Suprapubic skin (tissue), 4 donors: ENCODE results near the gene CACNA2D1.

Source experiments
- EP300 ChIP-seq: sonication (generic); formaldehyde crosslinking; IDR thresholded peaks from one replicate; pipeline ENCODE4 v1.6.1; 2017; ENCODE audit warnings: antibody characterized with exemption
- POLR2A ChIP-seq, 2 donors: fragments of 450-650 bp; IDR thresholded peaks; one replicate each; pipeline ENCODE4 v1.6.1; 2017; ENCODE audit warnings: antibody characterized with exemption in 2 of 2, mild to moderate bottlenecking in 2 of 2, moderate library complexity in 2 of 2
- POLR2AphosphoS5 ChIP-seq, 3 donors: sonication (generic); formaldehyde crosslinking; IDR thresholded peaks; one replicate each; pipeline ENCODE4 v1.6.1; 2017; ENCODE audit warnings: antibody characterized with exemption in 3 of 3
- TF ChIP-seq, protein P1 (sequence below), 2 donors: fragments of 200-600 bp in 1 of 2; fragments of 450-650 bp in 1 of 2; sonication (generic) in 1 of 2; IDR thresholded peaks; one replicate each; pipeline ENCODE4 v1.5.1; 2016 to 2019; ENCODE audit warnings: antibody characterized with exemption in 2 of 2, mild to moderate bottlenecking in 1 of 2, moderate library complexity in 1 of 2

DNA sequence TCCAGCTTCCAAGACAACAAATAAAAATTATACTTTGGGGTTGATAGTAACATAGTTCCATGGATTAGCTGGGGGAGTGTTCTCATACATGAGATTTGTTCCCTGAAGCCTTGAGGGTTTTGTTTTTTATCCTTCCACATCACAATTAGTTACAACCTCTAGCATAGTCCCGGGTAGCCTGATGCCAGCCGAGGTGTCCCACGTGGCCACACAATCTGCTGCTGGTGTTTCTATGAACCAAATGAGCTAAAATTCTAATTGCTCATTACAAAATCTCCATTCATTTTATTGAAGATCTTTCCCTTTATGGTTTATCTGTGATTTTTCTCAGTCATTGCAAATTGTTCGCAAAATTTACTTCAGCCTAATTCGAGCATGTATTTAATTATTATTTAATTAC lies 84.7 kb downstream of the CACNA2D1 start:
- TF ChIP-seq POLR2AphosphoS5 (IDR thresholded peaks at IDR 0.05) (no peak), POLR2A (IDR thresholded peaks at IDR 0.05) (no peak), EP300 (no peak)
- TF ChIP-seq, protein P1, sequence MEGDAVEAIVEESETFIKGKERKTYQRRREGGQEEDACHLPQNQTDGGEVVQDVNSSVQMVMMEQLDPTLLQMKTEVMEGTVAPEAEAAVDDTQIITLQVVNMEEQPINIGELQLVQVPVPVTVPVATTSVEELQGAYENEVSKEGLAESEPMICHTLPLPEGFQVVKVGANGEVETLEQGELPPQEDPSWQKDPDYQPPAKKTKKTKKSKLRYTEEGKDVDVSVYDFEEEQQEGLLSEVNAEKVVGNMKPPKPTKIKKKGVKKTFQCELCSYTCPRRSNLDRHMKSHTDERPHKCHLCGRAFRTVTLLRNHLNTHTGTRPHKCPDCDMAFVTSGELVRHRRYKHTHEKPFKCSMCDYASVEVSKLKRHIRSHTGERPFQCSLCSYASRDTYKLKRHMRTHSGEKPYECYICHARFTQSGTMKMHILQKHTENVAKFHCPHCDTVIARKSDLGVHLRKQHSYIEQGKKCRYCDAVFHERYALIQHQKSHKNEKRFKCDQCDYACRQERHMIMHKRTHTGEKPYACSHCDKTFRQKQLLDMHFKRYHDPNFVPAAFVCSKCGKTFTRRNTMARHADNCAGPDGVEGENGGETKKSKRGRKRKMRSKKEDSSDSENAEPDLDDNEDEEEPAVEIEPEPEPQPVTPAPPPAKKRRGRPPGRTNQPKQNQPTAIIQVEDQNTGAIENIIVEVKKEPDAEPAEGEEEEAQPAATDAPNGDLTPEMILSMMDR (IDR thresholded peaks at IDR 0.05): no peak
